Activated T-cell treated with anti-CD3 and anti-CD28 coated beads, Interleukin-2, amount 50 U/mL, for 24 hours (primary cell): Measurements from ENCODE around the gene POU6F1.

Experiments used
- DNase-seq: peaks from one replicate; pipeline ENCODE4 v3.0.0-alpha.2; 2020
- H3K27ac Mint-ChIP-seq: 2 replicates; pipeline ENCODE4 v1.8.0; 2020; ENCODE audit warnings: mild to moderate bottlenecking, mixed read lengths
- H3K27me3 Mint-ChIP-seq: 2 replicates; pipeline ENCODE4 v1.8.0; 2020; ENCODE audit warnings: mixed read lengths
- H3K36me3 Mint-ChIP-seq: 2 replicates; pipeline ENCODE4 v1.8.0; 2020; ENCODE audit warnings: low read depth, mixed read lengths
- H3K4me1 Mint-ChIP-seq: 2 replicates; pipeline ENCODE4 v1.8.0; 2020; ENCODE audit warnings: low read depth, mixed read lengths
- H3K4me3 Mint-ChIP-seq: 2 replicates; pipeline ENCODE4 v1.8.0; 2020; ENCODE audit warnings: mild to moderate bottlenecking, moderate library complexity, mixed read lengths
- H3K9me3 Mint-ChIP-seq: 2 replicates; pipeline ENCODE4 v1.8.0; 2020; ENCODE audit warnings: mixed read lengths

POU6F1 gene

DNA sequence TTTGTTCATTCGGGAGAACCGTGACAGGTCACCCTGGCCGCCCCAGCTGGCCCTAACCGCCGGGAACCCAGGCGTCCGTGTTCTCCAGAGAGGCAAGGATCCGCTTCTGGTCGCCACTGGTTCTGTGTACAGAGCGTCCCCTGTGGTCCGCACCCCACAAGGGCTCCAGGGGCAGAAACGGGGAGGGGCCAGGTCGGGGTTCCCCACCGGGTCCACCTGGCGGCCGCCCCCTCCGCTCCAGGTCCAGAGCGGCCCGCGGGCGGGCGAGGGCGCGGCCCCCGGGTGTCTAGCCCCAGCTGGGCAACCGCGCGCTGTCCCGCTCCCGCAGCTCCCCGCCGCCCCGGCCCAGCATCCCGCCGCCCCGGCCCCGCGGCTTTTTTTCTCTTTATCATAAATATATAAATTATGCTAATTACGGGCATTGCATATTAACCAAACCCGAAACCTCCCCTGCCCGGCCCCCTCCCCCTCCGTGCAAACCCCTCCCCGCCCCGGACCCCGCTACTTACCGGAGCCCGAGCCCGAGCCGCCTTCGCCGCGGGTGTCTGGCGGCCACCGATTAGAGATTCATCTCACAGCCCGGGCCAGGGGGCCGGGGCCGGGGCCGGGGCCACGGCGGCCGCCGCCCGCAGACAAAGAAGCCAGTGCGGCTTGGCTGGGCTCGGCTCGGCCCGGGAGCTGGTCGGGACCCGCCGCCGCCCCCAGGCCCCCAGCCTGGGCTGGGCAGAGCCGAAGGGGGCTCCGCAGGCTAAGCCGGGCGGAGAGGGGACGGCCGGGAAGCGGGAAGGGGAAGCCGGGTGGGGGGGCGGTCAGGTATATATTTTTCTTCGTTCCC lies 512 bp downstream of the POU6F1 start:
- Mint-ChIP-seq H3K27me3 (no peaks in the 10 kb centered on the region), H3K36me3 (peaks cover 7% of the 10 kb centered on the region), H3K9me3 (no peaks in the 10 kb centered on the region), H3K27ac (peak overlapping the region; percentile 96), H3K4me1 (peaks cover 20% of the 10 kb centered on the region), H3K4me3 (peak overlapping the region; percentile 86)
- DNase-seq = peak; percentile 68

DNA sequence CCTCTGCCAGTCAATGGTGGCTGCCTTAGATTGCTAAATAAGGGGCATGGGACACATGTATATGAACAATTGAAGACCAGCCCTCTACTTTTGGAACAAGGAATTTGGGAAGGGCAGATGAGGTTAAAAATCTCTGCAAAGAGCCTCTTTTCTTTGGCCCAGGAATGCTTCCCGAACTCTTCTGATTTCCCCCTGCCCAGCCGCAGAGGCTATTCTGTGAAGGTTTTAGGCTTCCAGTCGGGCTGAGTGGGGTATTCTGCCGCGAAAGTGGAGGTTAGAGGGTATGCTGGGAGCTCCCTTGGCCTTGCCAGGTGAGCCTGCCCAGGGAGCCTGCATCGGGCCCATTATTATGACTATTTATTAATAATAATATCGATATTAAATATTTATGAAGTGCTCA lies 1.2 kb downstream of the POU6F1 start:
- Mint-ChIP-seq H3K4me3 (peak overlapping the region; percentile 69), H3K9me3 (no peaks in the 10 kb centered on the region), H3K27me3 (no peaks in the 10 kb centered on the region), H3K27ac (peak overlapping the region; percentile 78), H3K36me3 (peaks cover 7% of the 10 kb centered on the region), H3K4me1 (peaks cover 20% of the 10 kb centered on the region)
- DNase-seq = no peak

DNA sequence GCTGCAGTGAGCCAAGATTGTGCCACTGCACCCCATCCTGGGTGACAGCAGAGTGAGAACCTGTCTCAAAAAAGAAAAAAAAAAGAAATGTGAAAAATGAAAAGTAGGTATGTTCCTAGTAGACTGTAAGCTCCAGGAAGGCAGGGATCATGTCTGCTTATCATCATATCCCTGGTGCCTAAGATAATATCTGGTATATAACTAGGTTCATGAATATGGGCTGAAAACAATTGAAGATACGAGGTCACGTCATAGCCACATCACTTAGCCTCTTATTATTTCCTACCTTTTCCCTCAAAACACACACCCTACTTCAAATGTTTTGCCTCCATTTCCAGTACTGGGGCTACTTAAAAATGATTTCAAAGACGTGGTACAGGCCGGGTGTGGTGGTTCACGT lies 3.0 kb downstream of the POU6F1 start:
- Mint-ChIP-seq H3K27ac (no peak overlapping the region), H3K4me1 (peaks cover 19% of the 10 kb centered on the region), H3K4me3 (no peak overlapping the region), H3K27me3 (no peaks in the 10 kb centered on the region), H3K9me3 (no peaks in the 10 kb centered on the region), H3K36me3 (peaks cover 9% of the 10 kb centered on the region)
- DNase-seq = no peak

DNA sequence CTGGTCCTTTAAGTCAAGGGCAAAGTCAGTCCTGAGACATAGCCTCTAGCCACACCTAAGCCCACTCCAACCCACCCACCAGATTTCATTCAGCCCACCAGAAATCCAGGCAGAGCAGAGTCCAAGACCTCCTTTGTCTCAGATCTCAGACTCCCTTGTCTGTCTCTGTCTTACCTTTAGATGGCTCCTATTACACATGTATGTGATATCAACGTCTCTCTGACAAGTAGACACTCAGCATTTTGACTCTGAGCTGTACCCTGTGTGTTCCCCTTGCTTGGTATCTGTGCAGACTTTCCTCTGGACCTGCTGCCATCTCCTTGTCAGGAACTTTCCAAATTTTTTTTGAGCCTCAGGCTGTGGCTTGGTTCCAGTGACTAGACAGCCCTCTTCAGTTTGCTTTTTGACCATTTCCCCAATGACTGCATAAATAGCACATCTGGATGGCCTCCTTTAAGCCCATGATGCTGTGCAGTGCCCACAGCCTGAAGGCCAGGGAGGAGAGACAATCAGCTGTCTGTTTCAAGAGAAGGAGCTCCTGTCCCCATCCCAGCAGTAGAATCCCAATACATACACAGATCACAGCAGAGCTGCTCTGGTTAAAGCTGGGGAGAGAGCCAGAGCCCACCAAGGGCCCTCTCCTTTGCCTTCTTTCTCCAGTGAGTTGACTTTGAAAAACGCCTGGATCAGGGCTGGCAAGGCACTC lies 7.0 kb downstream of the POU6F1 start:
- H3K36me3 Mint-ChIP-seq = peaks cover 5% of the 10 kb centered on the region
- DNase-seq = no peak
- no peaks in the 10 kb centered on the region for H3K27me3 Mint-ChIP-seq
- no peaks in the 10 kb centered on the region for H3K9me3 Mint-ChIP-seq
- no peak overlapping the region for H3K4me3 Mint-ChIP-seq
- no peaks in the 10 kb centered on the region for H3K4me1 Mint-ChIP-seq
- peak overlapping the region; percentile 56 for H3K27ac Mint-ChIP-seq

DNA sequence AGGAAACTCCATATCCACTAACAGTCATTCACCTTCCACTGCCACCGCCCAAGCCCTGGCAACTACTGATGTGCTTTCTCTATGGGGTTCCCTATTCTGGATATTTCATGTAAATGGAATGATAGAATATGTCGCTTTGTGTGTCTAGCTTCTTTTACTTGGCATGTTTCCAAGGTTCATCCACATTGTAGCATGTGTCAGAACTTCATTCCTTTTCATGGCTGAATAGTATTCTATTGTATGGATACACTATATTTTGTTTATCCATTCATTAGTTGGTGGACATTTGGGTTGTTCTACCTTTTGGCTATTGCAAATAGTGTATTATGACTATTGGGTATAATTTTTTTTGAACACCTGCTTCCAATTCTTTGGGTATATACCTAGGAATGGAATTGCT lies 8.6 kb downstream of the POU6F1 start:
- Mint-ChIP-seq H3K4me3 (no peak overlapping the region), H3K36me3 (peaks cover 4% of the 10 kb centered on the region), H3K27ac (no peak overlapping the region), H3K4me1 (no peaks in the 10 kb centered on the region), H3K9me3 (no peaks in the 10 kb centered on the region), H3K27me3 (no peaks in the 10 kb centered on the region)
- DNase-seq = no peak

DNA sequence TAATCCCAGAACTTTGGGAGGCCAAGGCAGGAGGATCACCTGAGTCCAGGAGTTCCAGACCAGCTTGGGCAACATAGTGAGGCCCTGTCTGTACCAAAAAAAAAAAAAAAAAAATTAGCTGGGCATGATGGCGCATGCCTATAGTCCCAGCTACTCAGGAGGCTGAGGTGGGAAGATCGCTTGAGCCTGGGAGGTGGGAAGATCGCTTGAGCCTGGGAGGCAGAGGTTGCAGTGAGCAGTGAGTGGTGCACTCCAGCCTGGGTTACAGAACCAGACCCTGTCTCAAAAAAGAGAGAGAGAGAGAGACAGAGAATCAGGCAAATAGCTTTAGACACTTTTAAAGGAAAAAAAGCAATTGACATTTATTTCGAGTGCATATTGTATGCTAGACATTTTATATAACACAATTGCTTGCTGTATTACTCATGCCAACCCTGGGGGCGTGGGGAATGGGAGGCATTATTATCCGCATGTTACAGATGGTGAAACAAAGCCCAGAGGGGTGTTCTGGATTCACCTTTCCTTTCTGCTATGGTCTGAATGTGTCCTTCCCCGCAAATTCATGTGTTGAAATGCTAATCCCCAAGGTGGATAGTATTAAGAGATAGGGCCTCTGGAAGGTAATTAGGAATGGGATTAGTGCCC lies 9.7 kb downstream of the POU6F1 start:
- Mint-ChIP-seq H3K4me1 (peaks cover 7% of the 10 kb centered on the region), H3K27me3 (no peaks in the 10 kb centered on the region), H3K27ac (no peak overlapping the region), H3K9me3 (no peaks in the 10 kb centered on the region), H3K4me3 (no peak overlapping the region), H3K36me3 (peaks cover 2% of the 10 kb centered on the region)
- DNase-seq = no peak

DNA sequence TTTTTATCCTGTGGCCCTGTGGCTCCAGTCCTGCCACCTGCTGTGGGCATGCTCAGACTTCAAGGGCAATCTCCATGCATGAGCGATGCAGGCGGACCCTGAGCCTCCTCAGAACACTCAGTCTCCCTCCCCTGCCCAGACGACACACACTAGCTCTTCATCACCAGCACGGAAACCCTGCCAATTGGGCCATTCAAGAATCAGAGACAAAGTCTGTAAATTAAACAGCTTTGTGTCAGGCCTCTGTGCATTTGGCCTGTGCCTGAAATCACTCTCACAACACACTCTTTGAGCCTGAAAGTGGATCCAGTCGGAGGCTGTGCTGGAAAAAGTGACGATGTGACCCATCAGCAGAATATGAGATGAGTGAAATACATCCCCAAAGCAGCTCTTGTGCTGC lies 12.5 kb downstream of the POU6F1 start:
- Mint-ChIP-seq H3K27me3 (no peaks in the 10 kb centered on the region), H3K27ac (no peak overlapping the region), H3K4me3 (no peak overlapping the region), H3K36me3 (no peaks in the 10 kb centered on the region), H3K9me3 (no peaks in the 10 kb centered on the region), H3K4me1 (peaks cover 14% of the 10 kb centered on the region)
- DNase-seq = no peak

DNA sequence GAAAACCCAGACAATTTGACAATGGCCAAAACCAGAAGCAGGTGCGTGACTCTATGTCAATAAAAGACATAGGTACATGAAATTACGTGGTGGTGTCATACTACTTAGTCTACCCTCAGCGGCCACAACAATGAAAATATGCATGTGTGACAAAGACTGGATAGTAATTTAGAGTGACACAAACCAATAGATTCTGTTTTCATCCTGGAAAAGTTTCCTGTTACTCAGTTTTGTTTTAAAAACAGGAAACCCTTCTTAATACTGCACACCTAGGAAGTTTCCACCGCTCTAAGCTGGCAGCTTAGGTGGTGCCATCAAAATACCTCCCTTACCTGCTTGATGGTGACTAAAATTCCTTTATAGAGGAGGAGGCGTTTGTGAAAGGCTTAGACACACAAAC lies 15.1 kb downstream of the POU6F1 start:
- Mint-ChIP-seq H3K36me3 (peaks cover under 1% of the 10 kb centered on the region), H3K4me1 (peaks cover 14% of the 10 kb centered on the region), H3K9me3 (no peaks in the 10 kb centered on the region), H3K4me3 (no peak overlapping the region), H3K27ac (peak overlapping the region; percentile 45), H3K27me3 (no peaks in the 10 kb centered on the region)
- DNase-seq = no peak

DNA sequence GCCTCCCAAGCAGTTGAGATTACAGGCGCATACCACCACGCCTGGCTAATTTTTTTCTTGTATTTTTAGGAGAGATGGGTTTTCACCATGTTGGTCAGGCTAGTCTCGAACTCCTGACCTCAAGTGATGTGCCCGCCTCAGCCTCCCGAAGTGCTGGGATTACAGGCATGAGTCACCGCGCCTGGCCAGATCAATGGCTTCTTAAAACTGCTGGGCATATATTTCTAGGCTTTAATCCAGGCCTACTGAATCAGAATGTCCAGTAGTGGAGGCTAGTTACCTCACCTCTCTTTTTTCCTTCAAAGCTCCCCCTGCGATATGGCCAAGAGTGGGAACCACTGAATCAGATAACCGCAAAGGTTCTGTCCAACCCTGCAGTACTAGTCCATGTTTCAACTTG lies 17.1 kb downstream of the POU6F1 start:
- Mint-ChIP-seq H3K27me3 (no peaks in the 10 kb centered on the region), H3K9me3 (no peaks in the 10 kb centered on the region), H3K36me3 (peaks cover 2% of the 10 kb centered on the region), H3K27ac (no peak overlapping the region), H3K4me3 (no peak overlapping the region), H3K4me1 (peaks cover 14% of the 10 kb centered on the region)
- DNase-seq = no peak

DNA sequence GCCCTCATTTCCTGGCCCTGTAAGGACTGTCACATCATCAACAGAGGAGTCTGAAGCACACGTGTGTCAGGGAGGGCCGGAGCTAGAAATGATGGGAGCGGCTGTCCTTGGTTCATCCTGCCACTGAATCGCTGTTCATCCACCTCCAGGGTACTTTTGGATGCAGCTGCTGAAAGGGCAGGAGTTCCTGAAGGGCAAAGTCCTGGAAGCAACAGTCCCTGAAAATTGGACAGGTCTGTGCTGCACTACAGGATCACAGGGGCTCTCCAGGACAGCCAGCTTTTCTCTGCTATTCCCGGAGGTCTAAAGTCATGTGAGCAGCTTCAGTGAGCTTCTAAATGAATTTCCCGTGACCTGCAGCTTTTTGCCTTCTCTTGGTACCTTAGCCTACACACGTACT lies 17.7 kb downstream of the POU6F1 start:
- DNase-seq = no peak
- no peak overlapping the region for H3K4me3 Mint-ChIP-seq
- peaks cover 2% of the 10 kb centered on the region for H3K36me3 Mint-ChIP-seq
- H3K27ac Mint-ChIP-seq = peak overlapping the region; percentile 4
- no peaks in the 10 kb centered on the region for H3K9me3 Mint-ChIP-seq
- H3K27me3 Mint-ChIP-seq = no peaks in the 10 kb centered on the region
- H3K4me1 Mint-ChIP-seq = peaks cover 14% of the 10 kb centered on the region

DNA sequence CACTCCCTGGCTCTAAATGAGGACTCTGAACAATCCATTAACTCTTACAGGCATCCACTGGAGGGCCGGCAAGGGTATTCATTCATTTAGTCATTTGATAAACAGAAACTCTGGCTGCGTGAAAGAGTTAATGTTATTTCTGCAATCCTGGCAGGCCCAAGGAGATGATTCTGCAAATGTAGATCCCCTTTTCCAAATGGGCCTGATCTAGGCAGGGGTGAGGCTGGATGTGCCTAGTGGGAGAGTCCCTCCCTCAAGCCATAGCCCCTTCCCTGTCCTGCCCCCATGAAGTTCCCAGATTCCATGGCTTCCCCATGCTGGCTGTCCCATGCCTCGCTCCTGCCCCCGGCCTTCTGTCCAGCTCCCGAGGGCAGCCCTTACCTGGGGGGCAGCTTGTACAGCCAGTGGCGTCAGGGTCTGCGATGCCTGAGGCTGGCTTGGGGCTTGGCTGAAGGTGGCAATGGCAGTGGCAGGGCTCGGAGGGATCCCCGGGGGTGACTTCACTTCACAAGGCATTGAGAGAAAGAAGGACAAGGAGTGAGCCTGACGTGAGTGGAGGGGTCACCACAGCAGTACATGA lies 18.4 kb downstream of the POU6F1 start:
- Mint-ChIP-seq H3K4me3 (no peak overlapping the region), H3K27ac (peak overlapping the region; percentile 40), H3K27me3 (no peaks in the 10 kb centered on the region), H3K9me3 (no peaks in the 10 kb centered on the region), H3K4me1 (peaks cover 14% of the 10 kb centered on the region), H3K36me3 (peaks cover 2% of the 10 kb centered on the region)
- no peak for DNase-seq

DNA sequence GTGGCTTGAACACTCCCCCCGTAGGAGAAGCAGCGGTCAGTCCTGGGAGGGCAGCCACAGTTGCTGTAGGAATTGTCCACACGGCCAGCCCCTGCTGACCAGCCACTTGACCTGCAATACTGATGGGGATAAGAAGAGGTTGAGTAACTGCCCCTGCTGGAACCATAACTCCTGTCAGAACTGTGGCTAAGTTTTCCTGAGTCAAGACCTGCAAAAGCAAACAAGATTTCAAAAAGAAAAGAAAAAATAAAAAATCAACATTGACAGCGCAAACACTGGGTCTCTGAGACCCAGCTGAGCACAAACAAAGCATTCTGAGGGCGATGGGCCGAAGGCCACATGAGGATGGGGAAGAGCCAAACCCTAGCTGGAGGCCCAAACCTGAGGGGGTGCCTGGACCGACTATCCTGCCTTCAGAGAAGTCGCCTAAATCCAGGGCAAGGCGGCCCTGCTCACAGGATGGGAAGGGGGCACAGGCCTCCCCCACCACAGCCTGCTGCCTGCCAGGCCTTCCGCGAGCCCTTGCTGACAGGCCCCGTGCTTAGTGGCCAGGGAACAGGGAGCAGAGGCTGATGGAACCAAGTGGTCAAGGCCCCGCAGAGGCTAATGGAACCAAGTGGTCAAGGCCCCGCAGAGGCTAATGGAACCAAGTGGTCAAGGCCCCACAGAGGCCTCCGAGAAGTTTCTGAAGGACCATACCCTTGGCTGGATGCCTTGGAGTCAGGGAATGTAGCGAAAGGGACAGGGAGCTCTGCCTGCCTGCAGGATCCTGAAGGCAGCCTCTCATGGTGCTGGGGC lies 19.1 kb downstream of the POU6F1 start:
- Mint-ChIP-seq H3K36me3 (peaks cover 2% of the 10 kb centered on the region), H3K9me3 (no peaks in the 10 kb centered on the region), H3K27ac (no peak overlapping the region)

DNA sequence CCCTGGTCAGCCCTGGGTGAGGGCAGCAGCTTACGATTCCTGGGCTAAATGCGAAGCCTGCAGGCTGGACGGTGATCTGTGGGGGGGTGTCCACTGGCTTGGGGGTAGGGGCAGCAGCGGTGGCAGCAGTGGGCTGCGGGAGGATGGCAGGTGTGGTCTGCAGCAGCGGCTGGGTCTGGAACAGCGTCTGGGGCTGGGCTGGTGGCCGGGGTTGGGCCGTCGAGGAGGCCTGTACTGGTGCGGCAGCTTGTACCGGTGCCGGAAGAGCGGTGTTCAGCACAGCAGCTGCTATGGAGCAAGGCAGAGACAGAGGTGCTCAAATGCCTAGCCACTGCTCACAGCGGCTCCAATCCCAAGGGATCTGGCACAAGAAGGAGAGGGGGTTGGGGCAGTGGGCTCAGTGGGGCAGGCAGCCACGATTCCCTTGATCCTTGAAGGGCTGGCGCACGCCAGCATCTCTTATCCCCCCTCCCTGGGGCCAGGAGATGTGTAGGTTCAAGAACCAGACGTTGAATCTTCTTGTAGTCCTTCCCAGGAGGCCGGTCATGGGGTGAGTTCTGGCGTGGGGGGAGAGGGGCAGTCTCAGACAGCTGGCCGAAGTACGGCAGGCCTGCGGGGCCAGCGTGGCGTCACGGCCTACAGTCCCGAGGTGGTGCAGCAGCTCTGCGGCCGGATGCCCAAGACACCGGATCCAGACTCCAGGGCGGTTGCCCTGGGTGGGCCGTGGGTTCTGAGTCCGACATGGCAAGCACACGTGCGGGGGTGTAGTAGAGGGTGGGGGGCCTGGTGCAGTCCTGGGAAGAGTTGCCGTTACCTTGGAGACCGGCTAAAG lies 19.9 kb downstream of the POU6F1 start:
- Mint-ChIP-seq H3K4me1 (peaks cover 5% of the 10 kb centered on the region), H3K9me3 (no peaks in the 10 kb centered on the region), H3K36me3 (peaks cover 2% of the 10 kb centered on the region), H3K27me3 (no peaks in the 10 kb centered on the region), H3K4me3 (no peak overlapping the region), H3K27ac (no peak overlapping the region)
- DNase-seq = no peak

More for the DNA sequence above, 19.1 kb downstream of the POU6F1 start:
- Mint-ChIP-seq H3K4me3 (no peak overlapping the region), H3K4me1 (peaks cover 13% of the 10 kb centered on the region), H3K27me3 (no peaks in the 10 kb centered on the region)
- no peak for DNase-seq
